GM19328 (cell line): ENCODE measurements around the gene RBP4.

Experiments
- ATAC-seq: cut with Tn5 transposase; IDR thresholded peaks from one replicate; pipeline ENCODE4 v1.9.1; 2021; ENCODE audit warnings: mild to moderate bottlenecking, moderate library complexity; ENCODE audit not compliant: unreplicated experiment

RBP4 gene

DNA sequence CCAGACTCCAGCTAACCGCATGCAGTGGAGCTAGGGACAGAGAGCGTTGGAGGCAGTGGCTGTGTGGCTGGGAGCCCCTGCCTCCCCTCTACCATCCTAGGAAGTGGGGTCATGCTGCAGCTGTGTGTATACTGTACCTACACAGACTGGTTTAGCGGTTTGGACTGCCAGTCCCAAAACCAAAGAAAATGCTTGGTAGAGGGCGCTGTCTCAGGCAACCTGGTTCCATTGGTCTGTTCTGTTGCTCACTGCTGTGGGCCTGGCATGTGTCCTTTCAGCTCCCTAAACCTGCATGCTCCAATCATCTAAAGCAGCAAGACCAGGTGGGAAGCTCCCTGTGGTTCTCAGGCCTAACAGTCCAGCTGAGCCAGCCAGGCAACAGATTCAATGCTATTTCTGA, 4.5 kb downstream of the RBP4 start:
- ATAC-seq, result no peak

DNA sequence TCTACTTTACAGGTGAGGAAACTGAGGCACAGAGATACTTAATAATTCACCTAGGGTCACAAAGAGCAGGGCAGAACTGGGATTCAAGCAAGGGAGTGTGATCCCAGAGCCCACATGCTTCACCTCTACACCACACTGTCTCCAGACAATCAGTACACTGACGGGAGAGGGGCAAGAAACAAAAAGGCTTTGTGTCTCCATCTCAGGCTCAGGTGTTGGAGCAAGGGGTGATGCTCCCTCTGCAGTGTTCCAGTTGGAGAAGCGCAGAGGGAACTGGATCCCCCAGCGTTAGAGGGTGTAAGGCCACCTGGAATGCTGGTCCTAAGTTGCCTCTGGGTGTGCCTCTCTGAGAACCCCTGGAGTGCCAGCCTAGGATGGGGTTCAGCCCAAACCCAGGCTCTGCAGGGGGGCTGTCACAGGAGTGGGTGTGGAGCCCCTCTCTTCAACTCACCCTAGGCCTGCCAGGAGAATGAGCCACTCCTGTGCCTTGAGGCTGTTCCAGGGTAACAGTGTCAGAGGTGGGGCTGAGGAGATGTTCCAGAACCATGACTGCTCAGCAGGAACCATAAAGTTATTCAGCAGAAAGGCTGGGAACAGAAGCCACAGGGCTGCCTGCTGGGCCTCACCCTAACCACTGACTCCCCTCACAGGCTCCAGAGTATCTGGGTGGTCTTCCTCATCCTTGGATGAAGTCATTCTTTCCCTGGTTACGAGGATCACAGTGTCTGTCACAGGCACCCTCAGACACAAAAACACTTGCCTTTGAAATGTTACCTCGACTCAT, 5.5 kb downstream of the RBP4 start:
- no peak for ATAC-seq

DNA sequence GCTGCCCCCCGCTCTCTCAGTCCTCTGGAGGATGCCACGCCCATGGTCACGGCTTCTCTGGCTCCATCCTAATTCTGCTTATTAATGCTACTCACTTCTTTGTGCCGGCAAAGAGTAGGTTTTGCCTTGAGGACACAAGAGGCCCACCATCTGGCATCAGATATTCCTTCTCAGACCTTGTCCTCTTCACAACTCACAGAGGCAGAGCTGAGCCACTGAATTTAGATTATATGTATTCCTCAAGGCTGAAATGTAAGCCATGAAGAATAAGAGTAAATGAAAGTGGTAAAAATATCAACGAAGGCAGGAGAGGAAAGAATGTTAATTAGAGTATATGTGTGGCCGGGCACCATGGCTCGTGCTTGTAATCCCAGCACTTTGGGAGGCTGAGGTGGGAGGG, 6.5 kb downstream of the RBP4 start:
- ATAC-seq, result no peak

DNA sequence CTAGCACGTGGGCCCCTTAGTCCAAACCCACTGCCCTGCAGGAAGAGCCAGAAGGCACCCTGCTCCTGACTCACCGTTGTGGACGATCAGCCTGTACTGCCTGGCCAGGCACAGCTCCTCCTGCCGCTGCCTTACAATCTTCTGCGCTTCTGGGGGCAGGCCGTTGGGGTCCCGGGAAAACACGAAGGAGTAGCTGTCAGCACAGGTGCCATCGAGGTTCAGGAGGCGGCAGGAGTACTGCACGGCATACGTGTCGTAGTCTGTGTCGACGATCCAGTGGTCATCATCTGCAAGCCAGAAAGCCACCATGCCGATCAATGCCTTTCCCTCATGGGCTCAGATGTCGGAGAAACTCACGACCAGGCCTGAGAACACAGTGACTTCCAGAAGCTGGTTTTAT, 7.3 kb downstream of the RBP4 start:
- no peak for ATAC-seq

DNA sequence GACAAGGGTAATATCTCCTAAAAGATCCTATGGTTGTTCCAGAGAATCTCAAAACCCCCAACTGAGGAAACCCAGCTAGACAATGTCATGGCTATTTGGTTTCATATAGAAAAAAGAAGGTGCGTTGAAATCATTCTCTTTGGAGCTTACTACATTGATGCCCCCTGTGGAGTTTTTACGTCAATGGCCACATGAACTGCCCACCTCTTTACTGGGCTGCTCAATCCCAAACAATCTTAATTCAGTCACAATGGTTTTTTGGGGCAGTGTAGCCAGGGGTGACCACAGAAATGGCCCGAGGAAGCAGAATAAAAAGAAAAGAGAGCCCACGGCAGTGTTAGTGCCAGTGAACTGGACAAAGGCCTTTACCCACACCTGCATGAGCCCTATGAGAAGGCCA, 7.8 kb downstream of the RBP4 start:
- no peak for ATAC-seq

DNA sequence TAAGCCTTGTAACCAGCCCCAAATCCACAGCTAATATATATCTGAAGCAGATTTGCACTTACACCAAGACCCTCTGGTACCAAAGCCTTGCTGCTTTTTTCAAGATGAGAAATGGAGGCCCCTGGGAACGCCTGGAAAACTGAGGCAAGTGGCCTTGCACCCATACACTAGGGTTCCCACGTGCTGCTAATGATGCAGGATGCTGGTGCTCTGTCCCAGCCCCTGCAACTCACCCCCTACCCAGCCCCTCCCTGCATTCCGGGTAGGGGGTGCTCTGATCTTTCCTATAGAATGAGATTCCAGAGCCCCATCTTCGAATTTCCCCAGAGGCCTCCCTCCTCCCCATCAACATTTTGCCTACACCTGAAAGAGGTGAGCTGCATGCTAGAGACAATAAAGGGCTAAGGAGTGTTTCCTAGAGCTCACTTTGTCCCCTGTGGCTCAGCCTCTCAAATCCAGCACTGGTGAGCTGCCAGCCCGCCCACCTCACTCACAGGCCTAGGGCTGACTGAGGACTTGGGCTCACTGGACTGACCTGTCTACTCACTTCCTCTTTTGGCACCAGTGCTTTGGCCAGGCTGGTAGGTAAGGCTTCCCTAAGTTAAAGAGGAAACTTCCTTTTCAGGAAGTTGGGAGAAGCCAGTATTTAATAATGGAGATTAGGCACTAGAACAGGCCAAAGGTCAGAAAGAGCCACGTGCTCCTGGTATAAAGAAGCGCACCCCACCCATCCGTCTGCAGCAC, 9.8 kb downstream of the RBP4 start:
- no peak for ATAC-seq

DNA sequence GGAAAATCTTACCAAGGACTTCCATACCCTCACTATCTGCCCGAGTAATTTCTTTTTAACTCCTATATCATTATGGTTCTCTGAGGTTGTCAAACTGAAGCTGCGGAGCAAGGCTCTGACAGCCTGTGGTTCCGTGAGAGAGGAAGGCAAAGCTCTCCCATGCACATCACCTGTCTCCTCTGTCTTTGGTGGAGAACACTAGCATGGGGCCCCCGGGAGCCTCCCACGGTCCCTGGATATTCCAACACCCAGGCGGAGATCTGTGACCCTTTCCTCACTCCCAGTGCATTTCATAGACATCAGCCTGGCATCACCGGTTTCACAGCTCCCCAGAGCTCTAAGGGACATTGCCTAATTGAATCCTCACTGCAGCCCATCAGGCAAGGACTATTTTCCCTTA, 10.4 kb downstream of the RBP4 start:
- no peak for ATAC-seq

DNA sequence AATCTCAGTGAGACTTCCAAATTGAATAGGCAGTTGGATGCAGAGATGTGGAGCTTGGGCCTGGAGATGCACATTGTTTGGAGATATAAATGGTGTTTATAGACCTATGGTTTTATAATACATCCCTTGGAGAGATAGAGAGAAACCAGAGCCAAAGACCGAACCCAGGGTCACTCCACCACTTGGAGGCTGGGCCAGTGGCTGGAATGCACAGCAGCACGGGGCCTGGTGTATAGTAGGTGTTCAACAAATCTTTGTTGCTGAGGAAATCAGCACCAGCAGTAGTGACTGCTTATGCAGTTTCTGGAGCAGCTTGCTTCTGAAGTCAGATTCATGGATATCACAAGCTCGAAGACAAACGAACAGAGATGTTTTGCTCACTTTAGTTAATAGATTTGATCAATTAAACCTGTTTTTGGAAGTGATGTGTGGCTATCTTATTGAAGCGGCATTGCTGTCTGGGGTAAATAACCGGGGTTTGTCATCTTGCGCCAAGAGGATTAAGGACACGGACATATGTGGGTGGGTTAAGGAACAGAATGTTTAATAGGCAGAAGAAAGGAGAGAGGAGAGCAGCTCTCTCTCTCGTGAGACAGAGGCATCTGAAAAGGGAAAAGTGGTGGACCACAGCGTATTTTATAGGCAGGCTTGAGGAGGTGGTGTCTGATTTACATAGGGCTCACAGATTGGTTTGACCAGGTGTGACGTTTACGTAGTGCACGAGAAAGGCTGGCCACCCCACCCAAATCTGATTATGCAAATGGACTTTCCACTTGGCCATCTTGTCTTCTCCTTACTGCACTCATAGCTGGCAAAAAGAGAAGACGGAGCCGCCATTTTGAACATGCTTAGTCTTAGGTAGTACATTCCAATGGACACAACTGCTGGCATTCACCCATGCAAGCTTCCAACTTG, 11.1 kb downstream of the RBP4 start:
- ATAC-seq, result no peak

DNA sequence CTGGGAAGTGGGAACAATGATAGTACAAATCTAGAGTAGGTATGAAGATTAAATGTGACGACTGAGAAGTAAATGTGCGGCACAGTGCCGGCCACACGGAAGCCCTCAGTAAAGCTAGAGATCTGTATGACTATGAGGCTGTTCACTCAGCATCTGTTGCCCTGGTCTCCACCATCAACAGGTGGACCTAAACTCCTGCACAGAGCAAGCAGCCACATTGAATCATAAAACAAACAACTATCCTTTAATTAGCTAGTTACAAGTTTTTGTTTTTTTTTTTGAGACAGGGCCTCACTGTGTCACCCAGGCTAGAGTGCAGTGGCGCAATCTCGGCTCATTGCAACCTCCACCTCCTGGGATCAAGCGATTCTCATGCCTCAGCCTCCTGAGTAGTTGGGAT, 16.6 kb downstream of the RBP4 start:
- no peak for ATAC-seq

DNA sequence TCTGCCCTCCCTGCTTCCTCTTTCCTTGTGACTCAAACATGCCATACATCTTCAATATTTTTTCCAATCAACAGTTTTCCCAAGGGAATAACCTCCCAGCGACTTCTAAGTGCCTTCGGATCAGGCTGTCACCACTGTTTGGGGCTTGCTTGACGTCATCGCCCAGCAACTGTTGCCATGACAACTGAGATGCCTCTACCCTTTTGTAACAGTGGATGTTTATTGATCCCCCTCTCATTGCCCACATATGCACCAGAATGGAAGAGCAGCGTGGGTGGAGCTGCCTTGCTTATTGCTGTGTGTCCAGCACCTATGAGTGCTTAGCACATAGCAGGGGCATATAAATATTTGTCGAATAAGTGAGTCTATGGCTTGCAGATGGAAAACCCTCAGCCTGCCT, 20.2 kb downstream of the RBP4 start:
- ATAC-seq, result no peak

DNA sequence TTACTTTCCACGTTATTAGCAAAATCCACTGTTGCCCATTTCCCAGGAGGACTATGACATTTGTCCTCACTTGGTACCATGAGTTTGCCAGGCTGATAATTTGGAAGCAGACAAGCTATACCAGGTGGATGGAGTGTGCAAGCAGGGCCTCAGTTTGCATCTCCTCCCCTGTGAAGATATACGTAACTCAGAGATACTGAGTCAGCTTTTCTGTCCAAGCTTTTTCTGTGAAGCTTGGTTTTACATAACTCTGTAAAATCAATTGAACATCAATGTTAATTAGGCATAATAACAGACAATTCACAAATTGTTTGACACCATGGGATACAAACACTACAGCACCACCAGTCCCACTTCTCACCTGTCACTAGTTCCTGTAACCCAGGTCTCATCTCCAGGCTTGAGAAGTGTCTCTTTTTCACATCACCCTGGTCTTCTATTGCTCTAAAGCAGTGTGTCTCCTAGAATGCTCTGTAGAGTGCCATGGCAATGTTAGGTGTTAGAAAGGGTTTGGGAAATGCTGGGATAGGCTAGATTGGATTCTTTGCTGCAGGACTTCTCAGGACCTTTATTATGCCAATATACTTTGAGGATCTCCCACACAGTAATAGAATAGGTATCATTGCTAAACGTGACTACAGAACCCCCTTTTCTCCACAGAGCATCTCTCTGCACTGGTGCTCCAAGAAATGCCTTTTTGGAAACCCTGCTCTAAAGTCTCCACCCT, 20.9 kb downstream of the RBP4 start:
- no peak for ATAC-seq

DNA sequence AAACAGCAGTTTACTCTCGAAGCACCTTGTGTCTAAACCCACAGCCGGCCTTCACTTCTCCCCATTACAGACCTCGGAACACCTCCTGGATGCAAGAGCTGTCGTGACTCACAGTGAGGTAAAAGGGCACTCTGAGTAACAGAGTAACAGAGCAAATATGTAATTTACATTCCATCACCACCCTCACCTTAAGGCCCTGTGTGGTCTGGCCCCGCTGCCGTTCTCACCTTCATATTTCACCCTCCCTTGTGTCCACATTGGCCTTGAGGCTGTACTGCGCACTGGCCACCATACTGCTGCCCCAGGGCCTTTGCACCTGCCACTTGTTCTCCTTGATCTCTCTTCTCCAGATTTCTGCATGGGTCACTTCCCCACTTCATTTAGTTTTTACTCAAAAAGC, 21.9 kb downstream of the RBP4 start:
- ATAC-seq, result no peak

DNA sequence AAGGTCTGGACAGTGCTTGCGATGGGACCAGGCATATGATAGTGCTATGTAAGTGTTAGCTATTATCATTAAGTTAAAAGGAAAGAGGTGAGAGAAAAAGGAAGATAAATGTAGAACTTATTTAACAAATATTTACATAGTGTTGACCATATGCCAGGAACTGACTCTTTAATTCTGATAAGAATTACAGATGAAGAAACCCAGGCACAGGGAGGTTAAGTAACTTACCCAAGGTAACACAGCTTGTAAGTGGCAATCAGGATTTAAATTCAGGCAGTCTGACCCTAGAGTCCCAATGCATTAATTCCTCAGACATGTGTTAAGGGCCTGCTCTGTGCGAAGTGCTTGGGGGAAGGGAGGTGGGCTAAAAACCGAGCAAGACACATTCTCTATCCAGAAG, 23.5 kb downstream of the RBP4 start:
- no peak for ATAC-seq

DNA sequence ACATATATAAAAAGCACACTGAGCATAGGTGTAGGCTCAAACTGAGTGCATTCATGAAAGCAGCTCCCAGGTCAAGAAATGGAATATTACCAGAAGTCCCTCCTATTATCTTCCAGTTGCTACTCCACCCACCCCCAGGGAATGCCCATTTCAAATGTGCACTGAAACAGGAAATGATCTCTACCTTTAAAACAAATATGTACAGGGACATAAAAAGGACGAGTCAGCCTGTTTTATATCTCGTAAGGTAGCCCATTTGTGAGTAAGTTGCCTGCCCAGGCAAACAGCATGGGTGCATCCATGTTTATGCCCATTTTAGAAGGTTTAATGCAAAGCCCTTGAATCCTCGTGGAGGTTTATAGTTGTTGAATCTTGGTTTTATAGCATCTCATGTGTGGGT, 24.1 kb downstream of the RBP4 start:
- no peak for ATAC-seq

DNA sequence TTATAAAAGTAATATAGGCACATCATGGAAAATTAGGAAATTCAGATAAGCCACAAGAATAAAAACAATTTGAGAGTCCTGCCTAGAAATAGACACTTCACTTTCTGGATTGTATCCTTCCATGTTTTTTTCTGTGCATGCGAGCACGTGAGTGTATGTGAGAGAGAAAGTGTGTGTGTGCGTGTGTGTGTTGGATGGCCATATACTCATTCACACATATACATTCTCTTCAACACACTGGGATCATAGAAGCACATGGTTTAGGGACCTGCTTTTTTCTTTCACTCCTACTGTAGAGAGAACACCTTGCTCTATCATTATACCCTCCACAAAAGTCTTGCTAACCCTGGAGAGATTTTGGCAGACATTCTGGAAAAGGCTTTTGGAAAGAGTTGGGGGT, 27.1 kb downstream of the RBP4 start:
- ATAC-seq, result no peak

DNA sequence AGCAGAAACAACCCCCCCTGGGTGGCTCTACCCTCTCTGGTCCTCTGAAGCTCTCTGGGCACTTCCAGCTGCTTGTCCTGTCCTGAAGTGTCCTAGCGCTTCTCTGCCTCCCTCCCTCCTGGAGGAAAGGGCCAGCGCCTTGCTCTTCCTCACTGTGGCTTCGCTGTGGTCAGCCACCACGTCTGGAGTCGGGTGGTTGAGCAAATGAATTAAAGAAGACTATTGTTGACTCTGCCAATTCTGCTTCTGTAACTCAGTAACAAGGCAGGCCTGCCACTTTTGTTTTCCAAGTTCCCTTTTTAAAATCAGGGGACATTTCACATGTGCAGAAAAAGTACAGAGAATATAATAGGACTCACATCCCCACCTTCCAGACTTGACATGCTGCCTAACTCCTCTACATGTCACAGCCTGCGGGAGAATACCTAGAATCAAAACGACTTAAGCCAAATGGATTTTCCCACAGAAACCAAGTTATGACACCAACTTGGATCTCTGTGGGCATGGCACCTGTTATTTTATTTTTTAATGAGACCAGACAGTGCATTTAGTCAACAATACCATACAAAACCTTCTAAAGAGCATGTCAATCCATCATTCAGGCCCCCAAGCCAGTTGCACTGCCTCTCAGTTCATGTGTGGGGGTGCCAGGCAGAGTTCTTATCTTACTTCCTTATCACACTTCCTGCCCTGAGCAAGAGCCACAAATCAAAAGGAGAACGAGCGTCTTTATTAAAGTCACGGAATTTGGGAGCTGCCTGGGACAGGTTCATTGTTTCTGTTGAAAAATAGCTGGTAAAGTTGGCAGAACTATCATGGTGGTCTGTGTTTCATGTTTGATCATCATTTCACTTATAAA, 27.8 kb downstream of the RBP4 start:
- ATAC-seq, result no peak

DNA sequence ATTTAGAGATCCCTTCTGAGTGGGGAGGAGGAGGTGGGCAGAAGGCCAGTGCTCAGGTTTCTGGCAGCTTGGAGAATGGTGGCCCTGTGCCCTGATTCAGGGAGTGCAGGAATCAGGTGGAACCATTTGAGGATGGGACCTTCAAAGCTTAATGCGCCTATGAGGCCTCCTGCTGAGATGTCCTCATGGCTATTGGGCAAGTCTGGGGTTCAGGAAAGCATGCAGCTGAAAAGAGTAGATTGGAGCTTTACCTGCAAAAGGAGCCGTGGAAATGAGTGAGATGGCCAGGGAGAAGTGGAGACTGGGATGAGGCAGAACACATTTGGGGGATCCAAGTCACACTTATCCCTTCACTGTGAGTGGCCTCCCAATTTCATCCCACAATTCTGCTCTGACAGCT, 28.4 kb downstream of the RBP4 start:
- ATAC-seq, result no peak

DNA sequence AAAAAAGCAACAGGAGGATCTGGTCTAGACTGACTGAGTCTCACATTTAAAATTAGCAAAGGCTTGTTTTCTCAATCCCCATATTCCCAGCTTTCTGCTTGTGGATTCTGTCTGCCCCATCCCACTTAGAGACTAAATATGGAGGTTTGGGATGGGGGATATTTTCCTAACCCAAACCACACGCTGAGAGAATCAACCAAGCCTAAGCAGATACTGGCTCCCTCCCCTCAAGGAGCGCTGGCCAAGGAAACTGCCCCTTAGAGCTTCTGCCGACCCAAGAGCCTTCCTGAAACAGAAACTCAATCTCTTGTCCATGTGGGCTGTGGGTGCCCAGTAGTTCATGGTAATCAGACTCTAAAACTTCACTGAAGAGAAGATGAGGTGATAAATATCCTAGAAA, 30.7 kb downstream of the RBP4 start:
- no peak for ATAC-seq

DNA sequence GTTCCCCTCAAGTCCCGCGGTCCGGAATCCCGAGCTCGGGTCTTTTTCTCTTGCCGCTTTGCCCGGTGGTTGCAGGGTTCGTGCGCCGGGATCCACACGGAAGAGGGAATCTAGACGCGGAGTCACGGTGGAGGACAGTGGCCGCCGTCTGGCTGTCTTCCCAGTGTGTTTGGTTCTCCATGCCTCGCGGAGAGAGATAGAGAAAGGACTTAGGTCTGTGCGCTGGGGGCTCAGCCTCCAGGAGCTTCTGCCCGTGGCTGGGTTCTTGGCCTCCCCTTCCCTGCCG, 33.0 kb downstream of the RBP4 start:
- ATAC-seq, result no peak
